ENCODE data around the gene OVCA2.

The OVCA2 gene

GRCh38 chr17:2034806-2035540, 6.8 kb upstream of the OVCA2 start:
- no peak for DNase-seq

- no peak for DNase-seq
Observed at GRCh38 chr17:2035541-2036488, 6.0 kb upstream of the OVCA2 start.

- DNase-seq, result no peak
Observed at GRCh38 chr17:2037155-2037554, 4.7 kb upstream of the OVCA2 start.

- DNase-seq, result no peak
Observed at GRCh38 chr17:2040219-2040827, 1.5 kb upstream of the OVCA2 start.

GRCh38 chr17:2040942-2041560, 771 bp upstream of the OVCA2 start:
- peak; percentile 69 to 89 for DNase-seq

GRCh38 chr17:2042390-2042847, 597 bp downstream of the OVCA2 start:
- no peak for DNase-seq

- no peak for DNase-seq
Observed at GRCh38 chr17:2042933-2043332, 1.1 kb downstream of the OVCA2 start.

GRCh38 chr17:2043785-2044184, 2.0 kb downstream of the OVCA2 start:
- no peak for DNase-seq

GRCh38 chr17:2044263-2044894, 2.6 kb downstream of the OVCA2 start:
- no peak for DNase-seq

GRCh38 chr17:2047590-2047989, 5.8 kb downstream of the OVCA2 start:
- no peak for DNase-seq

- peak in 1 of 2 experiments; percentile 56 for DNase-seq
Observed at GRCh38 chr17:2048805-2049204, 7.0 kb downstream of the OVCA2 start.

- DNase-seq, result peak; percentile 41 to 69
Observed at GRCh38 chr17:2049333-2050299, 7.8 kb downstream of the OVCA2 start.

GRCh38 chr17:2050300-2051060, 8.7 kb downstream of the OVCA2 start:
- peak in 1 of 2 experiments; percentile 58 for DNase-seq

- DNase-seq, result peak in 1 of 2 experiments; percentile 35
Observed at GRCh38 chr17:2051061-2051932, 9.5 kb downstream of the OVCA2 start.

- DNase-seq, result no peak
Observed at GRCh38 chr17:2051933-2052559, 10.2 kb downstream of the OVCA2 start.

GRCh38 chr17:2053380-2054261, 11.8 kb downstream of the OVCA2 start:
- DNase-seq, result peak in 1 of 2 experiments; percentile 67

GRCh38 chr17:2054262-2054511, 12.4 kb downstream of the OVCA2 start:
- no peak for DNase-seq
